ENCODE results near the gene CHRM5.

DNA sequence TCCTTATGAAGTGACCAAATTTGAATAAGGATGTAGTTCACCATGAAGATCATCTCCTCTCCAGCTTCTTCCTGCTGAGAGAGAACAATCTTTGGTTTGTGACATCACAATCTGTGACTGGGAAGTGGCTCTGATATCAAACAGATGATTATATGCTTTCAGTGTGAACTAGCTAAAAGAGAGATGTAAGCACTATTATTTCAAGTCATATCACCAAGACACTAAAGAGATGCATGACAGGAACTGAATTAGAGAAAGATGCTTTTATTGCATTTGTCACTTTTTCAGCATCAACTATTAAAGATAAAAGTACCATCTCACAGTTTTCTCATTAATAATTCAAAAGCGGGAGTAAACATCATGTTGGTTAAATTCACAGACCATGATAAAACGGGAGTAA, 3.5 kb downstream of the CHRM5 start:
- TF ChIP-seq MED1 (CRISPR knock-in tag; IDR thresholded peaks at IDR 0.05; ENCODE audit: borderline replicate concordance) (no peak), NFE2L1 (tag; IDR thresholded peaks at IDR 0.05; ENCODE audit: borderline replicate concordance, low read depth) (no peak), FOXA1 (IDR thresholded peaks at IDR 0.05; ENCODE audit: borderline replicate concordance) (no peak), SPI1 (IDR thresholded peaks at IDR 0.05; ENCODE audit: borderline replicate concordance, low read depth, low read length) (no peak), TEAD2 (tag; IDR thresholded peaks at IDR 0.05) (no peak), NRF1 (conservative IDR thresholded peaks at IDR 0.05 in 1 of 2, IDR thresholded peaks at IDR 0.05 in 1 of 2) (no peak), ARNT (IDR thresholded peaks at IDR 0.05) (no peak), HIVEP1 (CRISPR knock-in tag; IDR thresholded peaks at IDR 0.05) (no peak), NR1H2 (CRISPR knock-in tag; IDR thresholded peaks at IDR 0.05) (no peak)
- TF ChIP-seq, protein P1, sequence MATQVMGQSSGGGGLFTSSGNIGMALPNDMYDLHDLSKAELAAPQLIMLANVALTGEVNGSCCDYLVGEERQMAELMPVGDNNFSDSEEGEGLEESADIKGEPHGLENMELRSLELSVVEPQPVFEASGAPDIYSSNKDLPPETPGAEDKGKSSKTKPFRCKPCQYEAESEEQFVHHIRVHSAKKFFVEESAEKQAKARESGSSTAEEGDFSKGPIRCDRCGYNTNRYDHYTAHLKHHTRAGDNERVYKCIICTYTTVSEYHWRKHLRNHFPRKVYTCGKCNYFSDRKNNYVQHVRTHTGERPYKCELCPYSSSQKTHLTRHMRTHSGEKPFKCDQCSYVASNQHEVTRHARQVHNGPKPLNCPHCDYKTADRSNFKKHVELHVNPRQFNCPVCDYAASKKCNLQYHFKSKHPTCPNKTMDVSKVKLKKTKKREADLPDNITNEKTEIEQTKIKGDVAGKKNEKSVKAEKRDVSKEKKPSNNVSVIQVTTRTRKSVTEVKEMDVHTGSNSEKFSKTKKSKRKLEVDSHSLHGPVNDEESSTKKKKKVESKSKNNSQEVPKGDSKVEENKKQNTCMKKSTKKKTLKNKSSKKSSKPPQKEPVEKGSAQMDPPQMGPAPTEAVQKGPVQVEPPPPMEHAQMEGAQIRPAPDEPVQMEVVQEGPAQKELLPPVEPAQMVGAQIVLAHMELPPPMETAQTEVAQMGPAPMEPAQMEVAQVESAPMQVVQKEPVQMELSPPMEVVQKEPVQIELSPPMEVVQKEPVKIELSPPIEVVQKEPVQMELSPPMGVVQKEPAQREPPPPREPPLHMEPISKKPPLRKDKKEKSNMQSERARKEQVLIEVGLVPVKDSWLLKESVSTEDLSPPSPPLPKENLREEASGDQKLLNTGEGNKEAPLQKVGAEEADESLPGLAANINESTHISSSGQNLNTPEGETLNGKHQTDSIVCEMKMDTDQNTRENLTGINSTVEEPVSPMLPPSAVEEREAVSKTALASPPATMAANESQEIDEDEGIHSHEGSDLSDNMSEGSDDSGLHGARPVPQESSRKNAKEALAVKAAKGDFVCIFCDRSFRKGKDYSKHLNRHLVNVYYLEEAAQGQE (IDR thresholded peaks at IDR 0.05; ENCODE audit: borderline replicate concordance), result no peak
- TF ChIP-seq, protein P1 (CRISPR knock-in tag; IDR thresholded peaks at IDR 0.05; ENCODE audit: low read depth), result no peak
- TF ChIP-seq, protein P2, sequence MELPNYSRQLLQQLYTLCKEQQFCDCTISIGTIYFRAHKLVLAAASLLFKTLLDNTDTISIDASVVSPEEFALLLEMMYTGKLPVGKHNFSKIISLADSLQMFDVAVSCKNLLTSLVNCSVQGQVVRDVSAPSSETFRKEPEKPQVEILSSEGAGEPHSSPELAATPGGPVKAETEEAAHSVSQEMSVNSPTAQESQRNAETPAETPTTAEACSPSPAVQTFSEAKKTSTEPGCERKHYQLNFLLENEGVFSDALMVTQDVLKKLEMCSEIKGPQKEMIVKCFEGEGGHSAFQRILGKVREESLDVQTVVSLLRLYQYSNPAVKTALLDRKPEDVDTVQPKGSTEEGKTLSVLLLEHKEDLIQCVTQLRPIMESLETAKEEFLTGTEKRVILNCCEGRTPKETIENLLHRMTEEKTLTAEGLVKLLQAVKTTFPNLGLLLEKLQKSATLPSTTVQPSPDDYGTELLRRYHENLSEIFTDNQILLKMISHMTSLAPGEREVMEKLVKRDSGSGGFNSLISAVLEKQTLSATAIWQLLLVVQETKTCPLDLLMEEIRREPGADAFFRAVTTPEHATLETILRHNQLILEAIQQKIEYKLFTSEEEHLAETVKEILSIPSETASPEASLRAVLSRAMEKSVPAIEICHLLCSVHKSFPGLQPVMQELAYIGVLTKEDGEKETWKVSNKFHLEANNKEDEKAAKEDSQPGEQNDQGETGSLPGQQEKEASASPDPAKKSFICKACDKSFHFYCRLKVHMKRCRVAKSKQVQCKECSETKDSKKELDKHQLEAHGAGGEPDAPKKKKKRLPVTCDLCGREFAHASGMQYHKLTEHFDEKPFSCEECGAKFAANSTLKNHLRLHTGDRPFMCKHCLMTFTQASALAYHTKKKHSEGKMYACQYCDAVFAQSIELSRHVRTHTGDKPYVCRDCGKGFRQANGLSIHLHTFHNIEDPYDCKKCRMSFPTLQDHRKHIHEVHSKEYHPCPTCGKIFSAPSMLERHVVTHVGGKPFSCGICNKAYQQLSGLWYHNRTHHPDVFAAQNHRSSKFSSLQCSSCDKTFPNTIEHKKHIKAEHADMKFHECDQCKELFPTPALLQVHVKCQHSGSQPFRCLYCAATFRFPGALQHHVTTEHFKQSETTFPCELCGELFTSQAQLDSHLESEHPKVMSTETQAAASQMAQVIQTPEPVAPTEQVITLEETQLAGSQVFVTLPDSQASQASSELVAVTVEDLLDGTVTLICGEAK (IDR thresholded peaks at IDR 0.05), result no peak
- TF ChIP-seq, protein P2 (CRISPR knock-in tag; IDR thresholded peaks at IDR 0.05), result no peak
- TF ChIP-seq, protein P3, sequence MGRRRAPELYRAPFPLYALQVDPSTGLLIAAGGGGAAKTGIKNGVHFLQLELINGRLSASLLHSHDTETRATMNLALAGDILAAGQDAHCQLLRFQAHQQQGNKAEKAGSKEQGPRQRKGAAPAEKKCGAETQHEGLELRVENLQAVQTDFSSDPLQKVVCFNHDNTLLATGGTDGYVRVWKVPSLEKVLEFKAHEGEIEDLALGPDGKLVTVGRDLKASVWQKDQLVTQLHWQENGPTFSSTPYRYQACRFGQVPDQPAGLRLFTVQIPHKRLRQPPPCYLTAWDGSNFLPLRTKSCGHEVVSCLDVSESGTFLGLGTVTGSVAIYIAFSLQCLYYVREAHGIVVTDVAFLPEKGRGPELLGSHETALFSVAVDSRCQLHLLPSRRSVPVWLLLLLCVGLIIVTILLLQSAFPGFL (CRISPR knock-in tag; IDR thresholded peaks at IDR 0.05), result no peak
- TF ChIP-seq, protein P4, sequence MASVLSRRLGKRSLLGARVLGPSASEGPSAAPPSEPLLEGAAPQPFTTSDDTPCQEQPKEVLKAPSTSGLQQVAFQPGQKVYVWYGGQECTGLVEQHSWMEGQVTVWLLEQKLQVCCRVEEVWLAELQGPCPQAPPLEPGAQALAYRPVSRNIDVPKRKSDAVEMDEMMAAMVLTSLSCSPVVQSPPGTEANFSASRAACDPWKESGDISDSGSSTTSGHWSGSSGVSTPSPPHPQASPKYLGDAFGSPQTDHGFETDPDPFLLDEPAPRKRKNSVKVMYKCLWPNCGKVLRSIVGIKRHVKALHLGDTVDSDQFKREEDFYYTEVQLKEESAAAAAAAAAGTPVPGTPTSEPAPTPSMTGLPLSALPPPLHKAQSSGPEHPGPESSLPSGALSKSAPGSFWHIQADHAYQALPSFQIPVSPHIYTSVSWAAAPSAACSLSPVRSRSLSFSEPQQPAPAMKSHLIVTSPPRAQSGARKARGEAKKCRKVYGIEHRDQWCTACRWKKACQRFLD (CRISPR knock-in tag; IDR thresholded peaks at IDR 0.05), result no peak

Data from K562 (cell line).